Right lobe of liver (tissue), 4 donors: ENCODE results near the gene INSYN1.

Experiments
- CTCF ChIP-seq, 4 donors: fragments of 200-600 bp in 3 of 4; fragments of 450-650 bp in 1 of 4; IDR thresholded peaks; one replicate each; pipeline versions ENCODE4 v1.5.1 to v1.8.0; 2016 to 2022; ENCODE audit warnings: antibody characterized with exemption in 4 of 4, mild to moderate bottlenecking in 2 of 4
- POLR2A ChIP-seq: fragments of 450-650 bp; IDR thresholded peaks from one replicate; pipeline ENCODE4 v1.6.1; 2017; ENCODE audit warnings: antibody characterized with exemption, mild to moderate bottlenecking
- donor health status: DM: no; HTN: no; CAD: no.
- donor health status: DM: no; HTN: no; CAD: no.
- donor health status: DM: no; HTN: yes; CAD: no.

- TF ChIP-seq CTCF (IDR thresholded peaks at IDR 0.05) (no peak), POLR2A (no peak)
Observed at GRCh38 chr15:73770050-73770449, 16.9 kb upstream of the INSYN1 start.
